ENCODE measurements around the gene TCN2.

GRCh38 chr22:30606455-30607299 lies at the start of gene TCN2:
- TF ChIP-seq TAF1 (IDR thresholded peaks at IDR 0.05; ENCODE audit: borderline replicate concordance, low read depth, low read length) (no peak), POLR2A (IDR thresholded peaks at IDR 0.05; ENCODE audit: low read depth, low read length) (0 out of 2 replicates have a peak, but pooled peaks have one; percentile 18)

Data from GM12892 (cell line).